Activated effector memory CD4-positive, alpha-beta T cell treated with anti-CD3 and anti-CD28 coated beads, Interleukin-2, amount 50 U/mL, for 16 hours (primary cell): Measurements from ENCODE around the gene ATF7IP2.
"Not testable (repeated sequence)": the region's sequence is repeated elsewhere in the genome, so short reads cannot be mapped to it uniquely, and the experiment has no call there.

ENCODE experiments used
- DNase-seq: peaks from one replicate; pipeline ENCODE4 v3.0.0-alpha.2; 2020

Gene ATF7IP2, protein sequence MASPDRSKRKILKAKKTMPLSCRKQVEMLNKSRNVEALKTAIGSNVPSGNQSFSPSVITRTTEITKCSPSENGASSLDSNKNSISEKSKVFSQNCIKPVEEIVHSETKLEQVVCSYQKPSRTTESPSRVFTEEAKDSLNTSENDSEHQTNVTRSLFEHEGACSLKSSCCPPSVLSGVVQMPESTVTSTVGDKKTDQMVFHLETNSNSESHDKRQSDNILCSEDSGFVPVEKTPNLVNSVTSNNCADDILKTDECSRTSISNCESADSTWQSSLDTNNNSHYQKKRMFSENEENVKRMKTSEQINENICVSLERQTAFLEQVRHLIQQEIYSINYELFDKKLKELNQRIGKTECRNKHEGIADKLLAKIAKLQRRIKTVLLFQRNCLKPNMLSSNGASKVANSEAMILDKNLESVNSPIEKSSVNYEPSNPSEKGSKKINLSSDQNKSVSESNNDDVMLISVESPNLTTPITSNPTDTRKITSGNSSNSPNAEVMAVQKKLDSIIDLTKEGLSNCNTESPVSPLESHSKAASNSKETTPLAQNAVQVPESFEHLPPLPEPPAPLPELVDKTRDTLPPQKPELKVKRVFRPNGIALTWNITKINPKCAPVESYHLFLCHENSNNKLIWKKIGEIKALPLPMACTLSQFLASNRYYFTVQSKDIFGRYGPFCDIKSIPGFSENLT

DNA sequence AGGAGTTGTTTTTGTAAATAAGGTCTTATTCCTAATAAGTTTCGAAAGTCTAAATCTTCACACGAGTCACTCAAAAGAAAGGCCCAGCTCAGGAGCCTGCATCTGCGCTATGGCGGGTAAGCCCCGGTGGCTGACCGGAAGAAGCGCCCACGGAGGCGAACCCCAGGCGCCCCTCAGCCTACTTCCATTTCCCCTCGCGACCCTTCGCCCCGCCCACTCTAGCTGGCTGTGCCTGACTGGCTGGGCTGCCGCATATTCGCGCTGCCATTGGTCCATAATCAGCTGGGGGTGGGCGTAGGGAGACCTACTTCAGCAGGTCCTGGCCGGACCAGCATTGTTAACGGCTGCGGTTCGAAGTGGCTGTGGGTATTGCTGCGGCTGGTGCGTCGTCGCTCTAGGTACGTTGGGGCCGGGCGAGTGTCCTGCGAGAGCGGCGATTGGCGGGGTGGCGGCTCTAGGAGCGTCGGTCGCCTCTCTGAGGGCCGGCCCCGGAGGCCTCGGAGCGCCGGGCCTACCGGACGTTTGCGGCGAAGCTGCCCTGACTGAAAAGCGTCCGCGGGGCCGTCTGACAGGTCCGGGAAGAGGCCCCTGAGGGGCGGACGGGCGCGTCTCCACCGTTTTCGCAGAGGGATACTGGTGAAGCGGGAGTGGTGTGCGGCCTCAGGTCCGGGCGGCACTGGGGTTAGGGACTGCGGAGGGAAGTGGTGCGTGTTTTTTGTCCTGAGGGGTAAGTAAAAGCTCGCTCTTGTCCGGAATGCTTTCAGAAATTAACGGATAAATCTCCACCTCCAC lies at the start of gene ATF7IP2:
TSS of gene ATF7IP2 (plus strand) at position 337 of the 792 bp plus-strand sequence. CDS start 44,560 bp downstream, outside the sequence.
- DNase-seq, result peak; percentile 95

DNA sequence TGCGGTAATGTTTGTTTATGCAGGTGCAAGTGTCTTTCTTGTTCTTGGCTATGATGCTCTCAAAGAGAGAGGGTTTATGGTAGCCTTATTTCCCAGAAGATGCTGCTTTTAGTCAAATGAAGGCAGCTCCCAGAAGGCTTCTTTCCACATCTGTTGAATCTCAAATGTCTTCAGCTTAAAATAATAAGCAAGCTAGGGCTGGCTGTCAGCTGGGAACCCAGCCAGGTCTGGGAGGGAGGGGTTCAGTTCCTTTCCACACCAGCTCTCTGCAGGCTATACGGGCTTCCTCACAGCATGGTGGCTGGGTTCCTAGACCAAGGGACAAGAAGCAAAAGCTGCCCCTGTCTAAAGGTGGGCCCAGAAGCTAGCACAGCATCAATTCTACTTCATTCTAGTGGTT lies 47.4 kb upstream of the ATF7IP2 start:
- DNase-seq, result no peak

DNA sequence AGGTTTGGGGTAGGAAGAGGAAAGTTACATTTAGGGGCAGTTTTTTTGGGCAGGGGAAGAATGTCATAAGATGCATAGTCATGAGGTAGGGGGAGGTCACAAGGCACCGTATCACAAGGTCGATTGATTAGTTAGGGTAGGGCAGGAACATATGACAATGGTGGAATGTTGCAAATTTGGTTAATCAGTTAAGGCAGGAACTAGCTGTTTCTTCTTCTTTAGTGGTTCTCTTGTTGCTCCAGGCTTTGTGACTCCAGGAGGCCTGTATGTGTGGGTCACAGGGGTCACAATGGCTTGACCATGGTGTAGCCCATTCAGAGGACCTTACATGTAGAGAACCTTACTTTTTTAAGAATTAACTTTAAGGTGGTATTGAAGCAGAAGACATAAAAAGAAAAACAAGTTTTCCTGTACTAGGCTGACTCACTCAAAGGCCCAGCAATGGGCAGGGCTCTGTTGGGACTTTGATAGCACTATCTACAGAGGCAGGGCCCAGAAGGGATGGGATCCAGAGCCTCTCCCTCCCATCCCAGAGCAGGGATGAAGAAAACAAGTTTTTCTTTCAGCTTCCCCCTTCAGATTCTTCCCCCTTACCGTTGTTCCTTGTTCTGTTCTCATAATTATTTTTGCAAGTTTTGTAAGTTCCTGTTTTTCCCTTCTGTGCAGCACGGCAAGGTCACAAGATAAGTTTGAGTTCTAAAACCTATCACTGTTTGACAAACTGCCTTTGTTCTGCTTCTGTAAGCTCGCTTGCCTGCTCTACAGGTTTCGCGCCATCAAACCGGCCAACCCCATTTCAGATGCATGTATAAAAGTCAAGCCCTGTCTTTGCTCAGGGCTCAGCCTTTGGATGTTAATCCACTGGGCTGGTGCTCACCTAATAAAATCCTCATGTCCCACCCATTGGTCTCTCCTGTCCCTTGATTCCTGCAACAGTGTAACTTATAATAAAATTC lies 45.8 kb upstream of the ATF7IP2 start:
- DNase-seq, result no peak

DNA sequence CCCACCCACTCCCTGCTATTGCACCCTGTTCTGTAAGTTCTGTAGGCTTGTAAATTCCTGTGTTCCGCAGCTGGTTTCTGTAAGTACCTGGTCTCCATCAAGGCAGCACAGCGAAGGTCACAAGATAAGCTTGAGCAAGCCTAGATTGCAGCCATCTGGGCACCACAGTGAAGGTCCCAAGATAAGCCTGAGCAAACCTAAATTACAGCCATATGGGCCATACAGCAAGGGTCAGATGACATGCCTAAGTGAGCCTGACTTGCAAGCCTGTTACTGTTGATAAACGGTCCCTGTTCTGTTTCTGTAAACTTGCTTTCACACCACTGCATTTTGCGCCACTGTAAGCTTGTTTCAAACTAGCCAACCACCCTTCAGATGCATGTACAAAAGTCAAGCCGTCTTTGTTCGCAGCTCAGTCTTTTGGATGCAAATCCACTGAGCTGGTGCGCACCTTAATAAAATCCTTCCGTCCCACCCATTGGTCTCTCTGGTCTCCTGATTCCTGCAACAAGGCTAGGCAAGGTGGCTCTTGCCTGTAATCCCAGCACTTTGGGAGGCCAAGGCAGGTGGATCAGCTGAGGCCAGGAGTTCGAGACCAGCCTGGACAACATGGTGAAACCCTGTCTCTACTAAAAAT lies 42.6 kb upstream of the ATF7IP2 start:
- no peak for DNase-seq

DNA sequence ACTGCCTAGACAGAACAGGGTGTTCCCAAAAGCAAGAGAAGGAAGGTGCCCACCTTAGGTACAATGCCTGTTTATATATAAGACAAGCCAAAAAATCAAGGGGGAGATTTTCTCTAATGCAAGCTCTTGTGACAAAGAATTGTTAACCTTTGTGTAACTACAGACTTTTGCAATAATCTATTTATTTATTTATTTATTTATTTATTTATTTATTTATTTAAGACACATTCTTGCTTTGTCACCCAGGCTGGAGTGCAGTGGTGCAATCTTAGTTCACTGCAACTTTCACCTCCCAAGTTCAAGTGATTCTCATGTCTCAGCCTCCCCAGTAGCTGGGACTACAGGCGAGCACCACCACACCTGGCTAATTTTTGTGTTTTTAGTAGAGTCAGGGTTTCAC lies 41.2 kb upstream of the ATF7IP2 start:
- not testable (repeated sequence) for DNase-seq

DNA sequence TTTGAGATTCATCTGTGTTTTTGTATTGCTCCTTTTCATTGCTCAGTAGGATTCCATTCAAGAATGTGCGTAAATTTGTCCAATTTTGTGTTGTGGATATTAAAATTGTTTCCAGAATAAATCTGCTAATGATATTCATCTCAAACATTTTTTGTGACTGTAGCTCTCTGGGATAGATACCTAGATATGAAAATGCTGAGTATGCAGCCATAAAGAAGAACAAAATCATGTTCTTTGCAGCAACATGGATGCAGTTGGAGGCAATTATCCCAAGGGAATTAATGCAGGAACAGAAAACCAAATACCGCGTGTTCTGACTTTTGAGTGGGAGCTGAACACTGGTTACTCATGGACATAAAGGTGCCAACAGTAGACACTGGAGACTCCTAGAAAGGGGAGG lies 40.2 kb upstream of the ATF7IP2 start:
- DNase-seq, result no peak

DNA sequence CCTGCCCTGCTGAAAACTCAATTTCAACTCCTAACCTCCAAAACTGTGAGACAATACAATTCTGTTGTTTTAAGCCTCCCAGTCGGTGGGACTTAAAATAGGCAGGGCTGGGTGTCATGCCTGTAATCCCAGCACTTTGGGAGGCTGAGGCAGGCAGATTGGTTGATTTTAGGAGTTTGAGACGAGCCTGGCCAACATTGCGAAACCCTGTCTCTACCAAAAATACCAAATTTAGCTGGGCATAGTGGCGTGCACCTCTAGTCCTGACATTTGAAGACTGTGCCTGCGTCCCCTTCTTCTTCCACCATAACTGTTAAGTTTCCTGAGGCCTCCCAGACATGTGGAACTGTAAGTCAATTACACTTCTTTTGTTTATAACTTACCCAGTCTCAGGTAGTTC lies 36.0 kb upstream of the ATF7IP2 start:
- DNase-seq, result no peak

DNA sequence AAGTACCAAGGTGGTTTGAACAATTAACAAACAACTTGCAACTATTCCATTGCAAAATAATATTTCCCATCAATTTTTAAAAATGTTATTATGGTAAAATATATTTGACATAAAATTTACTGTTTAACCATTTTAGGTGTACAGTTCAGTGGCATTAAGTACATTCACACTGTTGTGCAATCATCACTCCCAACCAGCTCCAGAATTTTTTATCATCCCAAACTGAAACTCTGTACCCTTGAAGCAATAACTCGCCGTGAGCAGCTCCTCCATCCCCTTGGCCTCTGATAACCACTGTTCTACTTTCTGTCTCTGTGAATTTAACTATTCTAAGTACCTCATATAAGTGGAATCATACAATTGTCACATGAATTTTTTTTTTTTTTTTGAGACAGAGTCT lies 33.6 kb upstream of the ATF7IP2 start:
- DNase-seq, result no peak

DNA sequence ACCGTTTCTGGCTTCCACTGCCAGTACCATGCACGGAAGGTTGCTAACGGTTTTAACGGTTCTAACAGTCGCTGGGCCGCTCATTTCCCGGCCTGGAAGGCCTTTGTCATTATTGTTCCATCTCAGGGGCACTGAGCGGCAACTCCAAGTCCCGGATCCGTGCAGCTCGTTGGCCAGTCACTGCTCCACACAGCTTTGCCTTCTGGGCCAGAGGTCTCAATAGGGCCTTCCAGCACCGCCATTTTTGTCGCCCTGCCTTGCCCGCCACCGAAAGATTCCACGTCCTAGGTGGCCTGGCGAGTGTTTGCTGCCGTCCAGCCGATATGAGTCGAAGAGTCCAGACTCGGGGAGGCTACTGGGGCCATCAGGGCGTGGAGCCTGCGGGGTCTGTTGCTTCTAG lies 30.3 kb upstream of the ATF7IP2 start:
- peak; percentile 30 for DNase-seq

DNA sequence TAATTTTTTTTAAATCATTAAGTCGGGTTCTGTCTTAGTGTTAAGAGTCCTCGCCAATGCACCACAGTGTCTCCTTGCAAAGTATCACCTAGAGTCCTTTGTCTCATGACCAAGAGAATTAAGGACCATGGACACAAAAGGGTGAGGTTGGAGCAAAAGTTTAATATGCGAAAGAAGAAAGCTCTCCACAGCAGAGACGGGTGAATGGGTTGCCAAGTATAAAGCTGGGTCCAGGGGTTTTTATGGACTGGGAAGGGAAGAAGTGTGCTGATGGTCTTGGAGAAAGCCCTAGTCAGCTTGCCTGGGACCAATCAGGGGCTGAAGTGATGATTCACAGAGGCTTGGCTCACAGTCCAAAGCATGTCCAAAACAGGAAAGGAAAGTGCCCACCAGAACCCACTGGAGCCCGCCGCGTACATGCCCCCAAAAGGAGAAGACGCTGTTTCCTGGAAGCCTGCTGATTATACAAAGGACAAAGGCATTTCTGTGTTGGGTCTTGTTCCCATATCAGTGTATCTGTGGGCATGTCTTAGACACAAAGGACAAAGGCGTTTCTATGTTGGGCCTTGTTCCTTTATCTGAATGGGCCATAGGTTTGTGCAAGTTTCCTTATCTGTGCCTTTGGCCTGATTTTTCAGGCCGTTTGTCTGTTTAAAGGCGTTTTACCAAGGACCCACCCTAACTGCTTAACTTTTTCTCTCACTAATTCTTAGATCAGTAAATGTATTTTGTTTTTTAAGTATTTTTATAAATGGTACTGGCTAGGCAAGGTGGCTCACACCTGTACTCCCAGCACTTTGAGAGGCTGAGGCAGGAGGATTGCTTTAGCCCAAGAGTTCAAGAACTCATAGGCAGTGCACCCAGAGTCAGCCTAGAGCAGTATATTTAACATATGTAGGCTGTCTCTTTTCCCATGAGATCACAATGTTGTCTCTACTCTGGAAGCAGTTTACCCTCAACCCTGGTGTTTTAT lies 28.7 kb upstream of the ATF7IP2 start:
- DNase-seq, result no peak

DNA sequence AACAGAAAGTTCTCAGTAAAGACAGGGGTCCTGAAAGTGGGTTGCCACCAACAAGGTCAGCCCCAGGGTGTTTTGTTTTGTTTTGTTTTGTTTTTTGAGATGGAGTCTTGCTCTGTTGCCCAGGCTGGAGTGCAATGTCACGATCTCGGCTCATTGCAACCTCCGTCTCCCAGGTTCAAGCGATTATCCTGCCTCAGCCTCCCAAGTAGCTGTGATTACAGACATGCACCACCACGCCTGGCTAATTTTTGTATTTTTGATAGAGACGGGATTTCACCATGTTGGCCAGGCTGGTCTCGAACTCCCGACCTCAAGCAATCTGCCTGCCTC lies 24.1 kb upstream of the ATF7IP2 start:
- DNase-seq, result not testable (repeated sequence)

DNA sequence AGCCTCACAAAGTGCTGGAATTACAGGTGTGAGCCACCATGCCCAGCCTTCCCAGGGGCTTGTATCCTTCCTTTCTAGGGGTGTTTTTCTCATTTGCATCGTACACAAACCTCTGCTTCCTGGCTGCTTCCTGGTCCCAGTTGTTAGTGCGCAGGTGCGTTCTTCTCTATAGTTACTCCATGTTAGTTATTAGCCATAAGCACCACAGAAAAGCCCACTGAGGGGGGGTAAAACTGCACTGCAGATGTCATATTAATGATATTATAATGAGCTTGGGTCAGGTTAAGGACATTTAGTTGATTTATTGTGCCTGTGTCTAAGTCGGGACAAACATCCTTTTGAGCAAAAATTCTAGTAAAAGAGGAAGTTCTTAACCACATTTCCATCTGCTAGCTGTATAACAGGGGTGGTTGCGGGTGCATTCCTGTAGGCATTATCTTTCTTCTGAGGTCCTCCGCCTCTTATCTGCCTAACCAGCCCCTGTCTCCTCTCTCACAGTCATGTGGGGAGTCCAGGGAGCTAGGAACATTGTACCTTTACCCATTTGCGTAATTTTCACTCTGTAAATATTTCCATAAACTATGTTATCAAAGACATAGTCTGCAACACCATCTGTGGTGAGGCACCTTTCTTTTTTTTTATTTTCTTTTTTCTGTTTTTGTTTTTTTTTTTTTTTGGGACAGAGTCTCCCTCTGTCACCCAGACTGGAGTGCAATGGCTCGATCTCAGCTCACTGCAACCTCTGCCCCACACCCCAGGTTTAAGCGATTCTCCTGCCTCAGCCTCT lies 23.6 kb upstream of the ATF7IP2 start:
- peak; percentile 46 for DNase-seq

DNA sequence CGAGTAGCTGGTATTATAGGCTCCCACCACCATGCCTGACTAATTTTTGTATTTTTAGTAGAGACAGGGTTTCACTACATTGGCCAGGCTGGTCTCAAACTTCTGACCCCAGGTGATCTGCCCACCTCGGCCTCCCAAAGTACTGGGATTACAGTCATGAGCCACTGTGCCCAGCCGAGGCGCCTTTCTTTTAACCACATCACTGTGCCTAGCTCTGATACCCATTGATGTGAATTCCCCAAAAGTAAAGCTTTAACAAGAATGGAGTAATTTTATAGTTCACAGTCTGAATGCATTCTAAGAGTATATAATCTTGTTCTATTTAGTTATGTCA lies 23.0 kb upstream of the ATF7IP2 start:
- DNase-seq, result peak; percentile 46

DNA sequence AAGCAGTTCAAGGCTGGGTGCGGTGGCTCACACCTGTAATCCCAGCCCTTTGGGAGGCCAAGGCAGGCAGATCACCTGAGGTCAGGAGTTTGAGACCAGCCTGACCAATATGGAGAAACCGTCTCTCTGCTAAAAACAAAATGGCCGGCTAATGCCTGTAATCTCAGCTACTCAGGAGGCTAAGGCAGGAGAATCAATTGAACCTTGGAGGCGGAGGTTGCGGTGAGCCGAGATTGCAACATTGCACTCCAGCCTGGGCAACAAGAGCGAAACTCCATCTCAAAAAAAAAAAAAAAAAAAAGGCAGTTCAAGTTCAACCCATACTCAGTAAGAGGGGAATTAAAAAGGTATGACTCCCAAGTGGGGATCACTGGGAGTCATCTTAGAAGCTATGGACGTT lies 19.2 kb upstream of the ATF7IP2 start:
- not testable (repeated sequence) for DNase-seq

DNA sequence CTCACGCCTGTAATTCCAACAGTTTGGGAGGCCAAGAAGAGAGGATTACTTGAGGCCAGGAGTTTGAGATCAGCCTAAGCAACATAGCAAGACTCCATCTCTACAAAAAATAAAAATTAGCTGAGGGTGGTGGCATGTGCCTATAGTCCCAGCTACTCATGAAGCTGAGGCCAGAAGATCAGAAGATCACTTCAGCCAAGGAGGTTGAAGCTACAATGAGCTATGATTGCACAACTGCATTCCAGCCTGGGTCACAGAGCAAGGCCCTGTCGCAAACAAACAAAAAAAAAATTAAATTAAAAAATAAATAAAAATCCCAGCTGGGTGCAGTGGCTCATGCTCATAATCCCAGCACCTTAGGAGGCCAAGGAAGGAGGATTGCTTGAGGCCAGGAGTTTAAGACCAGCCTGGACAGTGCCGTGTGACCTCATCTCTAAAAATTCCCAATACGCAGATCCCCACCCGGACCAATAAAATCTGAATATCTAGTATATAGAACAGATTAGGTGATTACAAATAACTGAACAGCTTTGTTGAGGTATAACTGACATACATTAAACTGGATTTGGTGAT lies 18.2 kb upstream of the ATF7IP2 start:
- DNase-seq, result no peak

DNA sequence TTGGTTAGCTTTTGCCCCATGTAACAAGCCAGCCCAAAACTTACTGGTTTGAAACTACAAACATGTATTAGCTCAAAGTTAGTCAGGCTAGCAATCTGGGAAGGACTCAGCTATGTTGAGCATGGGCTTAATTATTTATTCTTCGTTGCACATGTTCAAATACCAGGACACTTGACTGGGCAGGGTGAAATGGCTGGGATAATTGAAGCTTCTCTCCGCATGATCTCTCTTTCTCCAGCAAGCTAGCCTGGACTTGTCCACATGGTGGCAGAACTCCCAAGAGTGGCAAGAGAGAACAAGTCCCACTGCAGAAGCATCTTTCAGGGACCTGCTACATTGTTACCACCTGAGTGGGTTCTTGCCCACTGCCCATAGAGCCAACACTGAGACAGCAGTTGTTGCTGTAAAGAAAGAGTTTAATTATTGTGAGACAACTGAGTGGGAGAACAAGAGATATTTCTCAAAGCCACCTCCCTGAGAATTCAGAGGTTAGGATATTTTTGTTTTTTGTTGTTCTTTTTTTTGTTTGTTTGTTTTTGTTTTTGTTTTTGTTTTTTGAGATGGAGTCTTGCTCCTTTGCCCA lies 16.8 kb upstream of the ATF7IP2 start:
- no peak for DNase-seq

DNA sequence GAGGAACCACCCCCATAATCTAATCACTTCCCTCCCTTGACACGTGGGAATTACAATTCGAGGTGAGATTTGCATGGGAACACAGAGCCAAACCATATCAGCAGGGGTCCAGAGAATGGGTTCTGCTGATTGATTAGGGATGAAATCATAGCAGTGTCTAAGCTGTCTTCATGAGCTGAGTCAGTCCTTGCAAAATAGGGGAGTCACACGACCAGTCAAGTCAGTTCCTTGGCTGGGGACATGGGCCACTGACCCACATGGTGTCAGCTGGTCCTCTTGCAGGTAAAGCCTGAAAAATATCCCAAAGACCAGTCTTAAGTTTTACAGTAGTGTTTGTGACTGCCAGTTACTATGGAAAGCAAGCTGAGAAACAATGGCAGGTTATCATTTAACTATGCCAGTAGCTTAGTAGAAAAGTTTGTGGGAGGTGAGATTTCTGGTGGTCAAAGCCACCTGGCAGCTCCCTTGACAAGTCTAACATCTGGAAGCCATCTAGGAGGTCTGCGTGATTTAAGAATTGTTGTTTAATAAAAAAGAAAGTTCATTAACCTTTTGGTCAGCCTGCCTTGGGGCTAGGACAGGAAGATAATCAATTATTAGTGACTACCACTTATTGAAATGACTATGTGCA lies 15.7 kb upstream of the ATF7IP2 start:
- DNase-seq, result no peak

DNA sequence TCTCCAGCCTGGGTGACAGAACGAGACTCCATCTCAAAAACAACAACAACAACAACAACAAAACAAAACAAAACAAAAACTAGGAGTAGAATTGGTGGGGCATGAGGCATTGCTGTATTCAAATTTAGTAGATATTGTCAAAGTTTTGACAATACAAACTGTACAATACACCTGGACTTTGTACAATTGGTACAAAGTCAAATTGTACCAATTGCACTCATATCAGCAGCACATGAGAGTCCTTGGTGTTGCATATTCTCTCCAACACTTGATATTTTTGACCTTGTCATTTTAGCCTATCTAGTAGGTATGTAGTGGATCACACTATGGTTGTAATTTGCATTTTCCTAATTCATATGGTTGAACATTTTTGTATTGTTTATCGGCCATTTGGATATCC lies 14.3 kb upstream of the ATF7IP2 start:
- no peak for DNase-seq

DNA sequence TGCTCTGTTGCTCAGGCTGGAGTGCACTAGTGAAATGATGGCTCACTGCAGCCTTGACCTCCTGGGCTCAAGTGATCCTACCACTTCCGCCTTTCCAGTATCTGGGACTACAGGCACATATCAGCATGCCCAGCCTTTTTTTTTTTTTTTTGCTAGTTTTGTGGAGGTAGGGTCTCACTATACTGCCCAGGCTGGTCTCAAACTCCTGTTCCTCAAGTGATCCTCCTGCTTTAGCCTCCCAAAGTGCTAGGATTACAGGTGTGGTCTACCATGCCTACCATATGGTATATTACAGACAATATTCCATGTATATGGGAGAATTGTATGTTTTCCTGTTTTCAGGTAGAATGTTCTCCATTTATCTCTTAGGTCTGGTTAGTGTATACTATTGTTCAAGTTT lies 12.3 kb upstream of the ATF7IP2 start:
- no peak for DNase-seq
